C4-2B (cell line): Measurements from ENCODE around the gene SARS2.

Experiments used
- ZFX ChIP-seq: fragments of 450-650 bp; IDR thresholded peaks from 2 replicates; pipeline ENCODE4 v1.6.1; 2017
- TF ChIP-seq, protein P1 (sequence below): fragments of 450-650 bp; conservative IDR thresholded peaks from 2 replicates; pipeline ENCODE4 v1.5.1; 2017; ENCODE audit warnings: mild to moderate bottlenecking

GRCh38 chr19:38913958-38914357 lies 16.6 kb downstream of the SARS2 start:
- TF ChIP-seq, protein P1, sequence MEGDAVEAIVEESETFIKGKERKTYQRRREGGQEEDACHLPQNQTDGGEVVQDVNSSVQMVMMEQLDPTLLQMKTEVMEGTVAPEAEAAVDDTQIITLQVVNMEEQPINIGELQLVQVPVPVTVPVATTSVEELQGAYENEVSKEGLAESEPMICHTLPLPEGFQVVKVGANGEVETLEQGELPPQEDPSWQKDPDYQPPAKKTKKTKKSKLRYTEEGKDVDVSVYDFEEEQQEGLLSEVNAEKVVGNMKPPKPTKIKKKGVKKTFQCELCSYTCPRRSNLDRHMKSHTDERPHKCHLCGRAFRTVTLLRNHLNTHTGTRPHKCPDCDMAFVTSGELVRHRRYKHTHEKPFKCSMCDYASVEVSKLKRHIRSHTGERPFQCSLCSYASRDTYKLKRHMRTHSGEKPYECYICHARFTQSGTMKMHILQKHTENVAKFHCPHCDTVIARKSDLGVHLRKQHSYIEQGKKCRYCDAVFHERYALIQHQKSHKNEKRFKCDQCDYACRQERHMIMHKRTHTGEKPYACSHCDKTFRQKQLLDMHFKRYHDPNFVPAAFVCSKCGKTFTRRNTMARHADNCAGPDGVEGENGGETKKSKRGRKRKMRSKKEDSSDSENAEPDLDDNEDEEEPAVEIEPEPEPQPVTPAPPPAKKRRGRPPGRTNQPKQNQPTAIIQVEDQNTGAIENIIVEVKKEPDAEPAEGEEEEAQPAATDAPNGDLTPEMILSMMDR, result no peak
- no peak for TF ChIP-seq ZFX
